Measurements from ENCODE around the gene DDX31.
A peak's percentile ranks its signal among the peaks of the same experiment; 100 is the strongest.
"Not testable (repeated sequence)": the region's sequence is repeated elsewhere in the genome, so short reads cannot be mapped to it uniquely, and the experiment has no call there.

DDX31 gene

GRCh38 chr9:132575811-132576210 lies 94.0 kb downstream of the DDX31 start:
- no peak for DNase-seq

- DNase-seq = peak; percentile 68
These were observed 94.7 kb downstream of the DDX31 start for GRCh38 chr9:132575005-132575609.

- DNase-seq = no peak
These were observed 96.9 kb downstream of the DDX31 start for GRCh38 chr9:132572921-132573320.

GRCh38 chr9:132571806-132572600 lies 97.8 kb downstream of the DDX31 start:
- DNase-seq = no peak

GRCh38 chr9:132568787-132569186 lies 101.0 kb downstream of the DDX31 start:
- not testable (repeated sequence) for DNase-seq

- no peak for DNase-seq
These were observed 105.3 kb downstream of the DDX31 start for GRCh38 chr9:132564526-132564925.

GRCh38 chr9:132562306-132562573 lies 107.5 kb downstream of the DDX31 start:
- no peak for DNase-seq

GRCh38 chr9:132560616-132561202 lies 109.1 kb downstream of the DDX31 start:
- DNase-seq = no peak

- no peak for DNase-seq
These were observed 110.1 kb downstream of the DDX31 start for GRCh38 chr9:132559711-132560110.

GRCh38 chr9:132557159-132557558 lies 112.6 kb downstream of the DDX31 start:
- DNase-seq = no peak

GRCh38 chr9:132556714-132557113 lies 113.1 kb downstream of the DDX31 start:
- no peak for DNase-seq

- DNase-seq = no peak
These were observed 113.5 kb downstream of the DDX31 start for GRCh38 chr9:132556235-132556634.

- no peak for DNase-seq
These were observed 114.3 kb downstream of the DDX31 start for GRCh38 chr9:132555528-132555927.

- no peak for DNase-seq
These were observed 115.0 kb downstream of the DDX31 start for GRCh38 chr9:132554755-132555154.

GRCh38 chr9:132552041-132552440 lies 117.7 kb downstream of the DDX31 start:
- DNase-seq = no peak

GRCh38 chr9:132551556-132551955 lies 118.2 kb downstream of the DDX31 start:
- no peak for DNase-seq

GRCh38 chr9:132548751-132549640 lies 120.8 kb downstream of the DDX31 start:
- no peak for DNase-seq

- no peak for DNase-seq
These were observed 121.6 kb downstream of the DDX31 start for GRCh38 chr9:132547976-132548730.

- DNase-seq = no peak
These were observed 122.3 kb downstream of the DDX31 start for GRCh38 chr9:132547436-132547835.

GRCh38 chr9:132547052-132547431 lies 122.7 kb downstream of the DDX31 start:
- no peak for DNase-seq

GRCh38 chr9:132546148-132547051 lies 123.4 kb downstream of the DDX31 start:
- DNase-seq = peak; percentile 27

- DNase-seq = no peak
These were observed 124.2 kb downstream of the DDX31 start for GRCh38 chr9:132545578-132545977.

Data from NCI-H146 (cell line).